CD14-positive monocyte (primary cell): ENCODE measurements around the gene TOMM22. TPM values are rescaled to one million over a fixed set of nuclear protein-coding genes. Genes with fewer than 3 reads are reported as not detected.

Source experiments
- DNase-seq, 3 donors: peaks; one replicate each; pipeline ENCODE4 v3.0.0-alpha.2; 2011 to 2022
- H2AFZ ChIP-seq: 2 replicates; pipeline ENCODE4 v1.6.0; 2012; ENCODE audit warnings: mild to moderate bottlenecking, low read depth, low read length, inconsistent platforms; ENCODE audit not compliant: insufficient read depth, poor library complexity, severe bottlenecking
- H3K27ac ChIP-seq, 2 donors: 1 replicate in 1 of 2; 2 replicates in 1 of 2; pipeline ENCODE4 v1.5.1; 2012 to 2013; ENCODE audit warnings: low read length in 2 of 2, control low read depth in 1 of 2, inconsistent platforms in 1 of 2, low read depth in 1 of 2, mild to moderate bottlenecking in 1 of 2
- H3K27me3 ChIP-seq, 2 donors: one replicate each; pipeline versions ENCODE4 v1.6.0 to v1.6.1; 2011 to 2013; ENCODE audit warnings: low read length in 2 of 2; ENCODE audit not compliant: control insufficient read depth in 2 of 2, insufficient read depth in 2 of 2
- H3K36me3 ChIP-seq, 2 donors: replicated peaks in 1 of 2; 1 replicate in 1 of 2; 2 replicates in 1 of 2; pipeline versions ENCODE4 v1.5.1 to v1.6.1; 2012 to 2013; ENCODE audit warnings: low read length in 2 of 2, control low read depth in 1 of 2, inconsistent platforms in 1 of 2, mild to moderate bottlenecking in 1 of 2; ENCODE audit not compliant: insufficient read depth in 2 of 2, control insufficient read depth in 1 of 2
- H3K4me1 ChIP-seq, 2 donors: 1 replicate in 1 of 2; 2 replicates in 1 of 2; pipeline versions ENCODE4 v1.5.1 to v1.6.1; 2012 to 2013; ENCODE audit warnings: low read length in 2 of 2, control low read depth in 1 of 2, inconsistent platforms in 1 of 2, mild to moderate bottlenecking in 1 of 2, moderate library complexity in 1 of 2; ENCODE audit not compliant: insufficient read depth in 2 of 2, control insufficient read depth in 1 of 2
- H3K4me2 ChIP-seq: replicated peaks from 2 replicates; pipeline ENCODE3; 2012; ENCODE audit warnings: low read length, moderate library complexity, mild to moderate bottlenecking; ENCODE audit not compliant: poor library complexity, severe bottlenecking; ENCODE audit errors: extremely low read depth
- H3K4me3 ChIP-seq, 3 experiments: fragments of 200-600 bp in 1 of 3; sonication (generic) in 1 of 3; replicated peaks in 1 of 3; 1 replicate in 2 of 3; 2 replicates in 1 of 3; pipeline ENCODE4 v1.5.1; 2011 to 2013; ENCODE audit warnings: low read length in 3 of 3, mild to moderate bottlenecking in 3 of 3, control low read depth in 2 of 3, low read depth in 2 of 3, inconsistent platforms in 1 of 3, moderate library complexity in 1 of 3
- H3K79me2 ChIP-seq: 2 replicates; pipeline ENCODE4 v1.6.0; 2012; ENCODE audit warnings: mild to moderate bottlenecking, control low read depth, inconsistent platforms, low read length, moderate library complexity; ENCODE audit not compliant: insufficient read depth
- H3K9ac ChIP-seq: 2 replicates; pipeline ENCODE4 v1.6.0; 2017; ENCODE audit warnings: low read length, mild to moderate bottlenecking; ENCODE audit not compliant: insufficient read depth, poor library complexity, severe bottlenecking
- H3K9me3 ChIP-seq, 2 donors: replicated peaks in 1 of 2; 1 replicate in 1 of 2; 2 replicates in 1 of 2; pipeline versions ENCODE4 v1.5.1 to v1.6.1; 2012 to 2013; ENCODE audit warnings: low read length in 2 of 2, control low read depth in 1 of 2; ENCODE audit not compliant: control insufficient read depth in 1 of 2, insufficient read depth in 1 of 2
- H4K20me1 ChIP-seq: 2 replicates; pipeline ENCODE4 v1.6.0; 2012; ENCODE audit warnings: mild to moderate bottlenecking, low read length, control low read depth, moderate library complexity; ENCODE audit not compliant: insufficient read depth
- H3K27ac Mint-ChIP-seq, 7 donors: one replicate each; pipeline ENCODE4 v1.8.0; 2020; ENCODE audit warnings: mild to moderate bottlenecking in 7 of 7, mixed read lengths in 7 of 7, moderate library complexity in 6 of 7, inconsistent platforms in 2 of 7
- H3K27me3 Mint-ChIP-seq, 3 donors: one replicate each; pipeline ENCODE4 v1.8.0; 2021 to 2022; ENCODE audit warnings: low read depth in 3 of 3, mild to moderate bottlenecking in 3 of 3, mixed read lengths in 3 of 3, moderate library complexity in 3 of 3, inconsistent platforms in 1 of 3
- H3K36me3 Mint-ChIP-seq, 2 donors: one replicate each; pipeline ENCODE4 v1.8.0; 2020; ENCODE audit warnings: mixed read lengths in 2 of 2, inconsistent platforms in 1 of 2, mild to moderate bottlenecking in 1 of 2
- H3K4me1 Mint-ChIP-seq: one replicate; pipeline ENCODE4 v1.8.0; 2020; ENCODE audit warnings: mild to moderate bottlenecking, mixed read lengths
- H3K4me3 Mint-ChIP-seq, 2 donors: one replicate each; pipeline ENCODE4 v1.8.0; 2020; ENCODE audit warnings: mild to moderate bottlenecking in 2 of 2, mixed read lengths in 2 of 2, moderate library complexity in 1 of 2
- H3K9me3 Mint-ChIP-seq, 7 donors: one replicate each; pipeline ENCODE4 v1.8.0; 2020 to 2022; ENCODE audit warnings: mixed read lengths in 7 of 7, mild to moderate bottlenecking in 6 of 7, moderate library complexity in 6 of 7, inconsistent platforms in 2 of 7
- CTCF ChIP-seq: fragments of 200-600 bp; IDR thresholded peaks from one replicate; pipeline ENCODE4 v1.8.0; 2022; ENCODE audit warnings: antibody characterized with exemption, mild to moderate bottlenecking
- WGBS: methylation state at CpG from one replicate; pipeline ENCODE4 v1.1.5; 2013; ENCODE audit warnings: missing lambda C conversion rate; ENCODE audit not compliant: insufficient coverage; 5-methylcytosine and 5-hydroxymethylcytosine counted together
- intact Hi-C, 2 donors: fragments of 100-400 bp; cut with micrococcal nuclease; formaldehyde crosslinking; loops; one replicate each; pipeline versions ENCODE4 v1.15.0 to v1.15.1; 2023
- polyA plus RNA-seq, 3 donors: library from polyadenylated mRNA; depleted of rRNA in 1 of 3; unstranded in 2 of 3; stranded (reverse) in 1 of 3; fragments of 300-500 nt in 2 of 3; fragments of >200 nt in 1 of 3; fragmentation: Illumina TruSeq in 2 of 3; gene quantifications; 1 replicate in 2 of 3; 2 replicates in 1 of 3; pipeline ENCODE4 v1.2.3, GENCODE V29; 2012 to 2021

The TOMM22 gene
- polyA plus RNA-seq, 3 donors = 31.9 to 71.4 (median 58.0) TPM

- no peak for TF ChIP-seq CTCF
- H3K27me3 ChIP-seq = peaks cover 0 to 2% of the 10 kb centered on the region in 2 donors
- Mint-ChIP-seq H3K27me3 (peaks cover 4 to 8% (median 5%) of the 10 kb centered on the region in 3 donors), H3K27ac (peak overlapping the region; percentile 86 to 94 (median 92)), H3K36me3 (peaks cover 16 to 23% of the 10 kb centered on the region in 2 donors), H3K4me3 (peak overlapping the region; percentile 92), H3K9me3 (no peaks in the 10 kb centered on the region), H3K4me1 (peaks cover 44% of the 10 kb centered on the region)
- H3K4me3 ChIP-seq = peak overlapping the region; percentile 87 to 98 (median 88)
- intact Hi-C loops = loop anchor here (5.0 kb wide), 2 partner anchors 45 to 50 kb away; partner anchors contain the start of gene SUN2 (in 1 of the 2)
- peaks cover 55% of the 10 kb centered on the region for H4K20me1 ChIP-seq
- H3K9ac ChIP-seq = peak overlapping the region; percentile 94
- H3K4me2 ChIP-seq = peak overlapping the region; percentile 88
- WGBS = 0% methylated on average over 1 of the region's 4 CpGs
- peaks cover 0 to 22% of the 10 kb centered on the region in 2 donors for H3K36me3 ChIP-seq
- H3K4me1 ChIP-seq = peaks cover 40 to 44% of the 10 kb centered on the region in 2 donors
- peaks cover 62% of the 10 kb centered on the region for H3K79me2 ChIP-seq
- H2AFZ ChIP-seq = no peak overlapping the region
- peak overlapping the region; percentile 55 to 85 for H3K27ac ChIP-seq
- peak in 1 of 3 donors; percentile 18 for DNase-seq
- H3K9me3 ChIP-seq = no peaks in the 10 kb centered on the region
These were observed 25.1 kb downstream of the TOMM22 start for GRCh38 chr22:38706901-38707195.

GRCh38 chr22:38707346-38707745 is 25.6 kb downstream of the TOMM22 start:
- DNase-seq = peak; percentile 47 to 75 (median 68)
- Histone ChIP-seq H3K9ac (no peak overlapping the region), H3K9me3 (no peaks in the 10 kb centered on the region), H3K36me3 (peaks cover 0 to 26% of the 10 kb centered on the region in 2 donors), H2AFZ (no peak overlapping the region), H3K4me3 (peak overlapping the region in 2 of 3 experiments; percentile 88 to 98), H3K27ac (peak overlapping the region in 1 of 2 donors; percentile 85), H3K4me2 (peak overlapping the region; percentile 88), H3K79me2 (peaks cover 67% of the 10 kb centered on the region), H3K4me1 (peaks cover 39 to 42% of the 10 kb centered on the region in 2 donors), H4K20me1 (peaks cover 60% of the 10 kb centered on the region), H3K27me3 (peaks cover 0 to 1% of the 10 kb centered on the region in 2 donors)
- intact Hi-C loops = loop anchor here (5.0 kb wide), 2 partner anchors 45 to 50 kb away; partner anchors contain the start of gene SUN2 (in 1 of the 2)
- H3K36me3 Mint-ChIP-seq = peaks cover 21 to 28% of the 10 kb centered on the region in 2 donors
- H3K27me3 Mint-ChIP-seq = peaks cover 2 to 3% (median 2%) of the 10 kb centered on the region in 3 donors
- no peaks in the 10 kb centered on the region for H3K9me3 Mint-ChIP-seq
- peak overlapping the region; percentile 92 for H3K4me3 Mint-ChIP-seq
- peak overlapping the region; percentile 46 to 94 (median 86) for H3K27ac Mint-ChIP-seq
- peaks cover 48% of the 10 kb centered on the region for H3K4me1 Mint-ChIP-seq
- WGBS = 0% methylated on average over 1 of the region's 2 CpGs
- no peak for TF ChIP-seq CTCF
